ENCODE measurements around the gene ITGA11.
A peak's percentile ranks its signal among the peaks of the same experiment; 100 is the strongest.

ITGA11 gene, protein sequence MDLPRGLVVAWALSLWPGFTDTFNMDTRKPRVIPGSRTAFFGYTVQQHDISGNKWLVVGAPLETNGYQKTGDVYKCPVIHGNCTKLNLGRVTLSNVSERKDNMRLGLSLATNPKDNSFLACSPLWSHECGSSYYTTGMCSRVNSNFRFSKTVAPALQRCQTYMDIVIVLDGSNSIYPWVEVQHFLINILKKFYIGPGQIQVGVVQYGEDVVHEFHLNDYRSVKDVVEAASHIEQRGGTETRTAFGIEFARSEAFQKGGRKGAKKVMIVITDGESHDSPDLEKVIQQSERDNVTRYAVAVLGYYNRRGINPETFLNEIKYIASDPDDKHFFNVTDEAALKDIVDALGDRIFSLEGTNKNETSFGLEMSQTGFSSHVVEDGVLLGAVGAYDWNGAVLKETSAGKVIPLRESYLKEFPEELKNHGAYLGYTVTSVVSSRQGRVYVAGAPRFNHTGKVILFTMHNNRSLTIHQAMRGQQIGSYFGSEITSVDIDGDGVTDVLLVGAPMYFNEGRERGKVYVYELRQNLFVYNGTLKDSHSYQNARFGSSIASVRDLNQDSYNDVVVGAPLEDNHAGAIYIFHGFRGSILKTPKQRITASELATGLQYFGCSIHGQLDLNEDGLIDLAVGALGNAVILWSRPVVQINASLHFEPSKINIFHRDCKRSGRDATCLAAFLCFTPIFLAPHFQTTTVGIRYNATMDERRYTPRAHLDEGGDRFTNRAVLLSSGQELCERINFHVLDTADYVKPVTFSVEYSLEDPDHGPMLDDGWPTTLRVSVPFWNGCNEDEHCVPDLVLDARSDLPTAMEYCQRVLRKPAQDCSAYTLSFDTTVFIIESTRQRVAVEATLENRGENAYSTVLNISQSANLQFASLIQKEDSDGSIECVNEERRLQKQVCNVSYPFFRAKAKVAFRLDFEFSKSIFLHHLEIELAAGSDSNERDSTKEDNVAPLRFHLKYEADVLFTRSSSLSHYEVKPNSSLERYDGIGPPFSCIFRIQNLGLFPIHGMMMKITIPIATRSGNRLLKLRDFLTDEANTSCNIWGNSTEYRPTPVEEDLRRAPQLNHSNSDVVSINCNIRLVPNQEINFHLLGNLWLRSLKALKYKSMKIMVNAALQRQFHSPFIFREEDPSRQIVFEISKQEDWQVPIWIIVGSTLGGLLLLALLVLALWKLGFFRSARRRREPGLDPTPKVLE

DNA sequence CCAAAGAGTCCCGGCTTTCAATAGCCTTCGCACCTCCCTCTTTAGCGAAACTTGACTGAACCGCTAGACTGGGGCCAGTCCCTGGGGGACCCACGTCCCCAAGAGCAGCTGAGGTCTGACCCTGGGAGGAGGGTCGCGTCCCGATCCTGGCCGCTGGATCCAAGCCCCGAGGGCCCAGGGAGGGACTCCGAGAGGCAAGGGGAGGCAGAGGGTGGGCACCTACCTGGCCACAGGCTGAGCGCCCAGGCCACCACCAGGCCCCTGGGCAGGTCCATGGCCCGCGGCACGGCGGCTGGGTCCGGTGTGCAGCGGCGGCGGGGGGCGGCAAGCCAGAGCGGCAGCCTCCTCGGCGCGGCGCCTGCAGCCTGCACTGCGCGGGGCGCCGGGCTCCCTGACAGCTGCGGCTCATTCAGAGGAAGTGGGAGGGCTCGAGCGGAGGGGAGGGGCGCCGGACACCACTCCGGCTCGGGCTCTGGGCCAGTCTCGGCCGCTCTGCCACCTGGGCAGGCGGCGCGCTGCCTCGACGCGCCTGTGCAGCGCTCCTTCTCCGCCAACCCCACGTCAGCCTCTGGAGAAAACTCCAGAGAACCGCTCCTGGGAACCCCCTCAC is at the start of gene ITGA11:
ITGA11 (minus strand) TSS at position 372 of the 610 bp plus-strand sequence; CDS start at position 275, 97 bp downstream.
- peak; percentile 94 for DNase-seq (ENCODE audit: low spot score)

- DNase-seq (ENCODE audit: low spot score): no peak
These were observed 49.4 kb upstream of the ITGA11 start for GRCh38 chr15:68481321-68481720.

- DNase-seq (ENCODE audit: low spot score): no peak
These were observed 48.3 kb upstream of the ITGA11 start for GRCh38 chr15:68480296-68480695.

- DNase-seq (ENCODE audit: low spot score): no peak
These were observed 47.9 kb upstream of the ITGA11 start for GRCh38 chr15:68479870-68480269.

GRCh38 chr15:68479406-68479805 is 47.4 kb upstream of the ITGA11 start:
- DNase-seq (ENCODE audit: low spot score): peak; percentile 88

- DNase-seq (ENCODE audit: low spot score): no peak
These were observed 46.9 kb upstream of the ITGA11 start for GRCh38 chr15:68478853-68479252.

- no peak for DNase-seq (ENCODE audit: low spot score)
These were observed 43.5 kb upstream of the ITGA11 start for GRCh38 chr15:68475449-68475848.

DNA sequence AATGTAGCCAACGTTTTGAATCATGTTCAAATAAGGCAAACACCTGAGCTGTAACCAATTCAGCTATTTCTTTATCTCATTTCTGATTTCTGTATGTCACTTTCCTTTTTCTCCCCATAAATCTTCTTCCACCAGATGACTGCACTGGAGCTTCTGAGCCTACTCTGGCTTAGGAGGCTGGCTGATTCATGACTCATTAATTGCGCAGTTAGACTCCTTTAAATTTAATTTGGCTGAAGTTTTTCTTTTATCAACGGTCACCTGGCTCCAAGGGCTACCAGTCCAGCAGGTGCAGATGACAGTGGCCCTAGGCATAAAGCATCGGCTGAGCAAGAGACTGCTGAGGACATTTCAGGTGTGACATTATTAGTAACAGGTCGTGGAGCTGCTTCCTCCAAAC is 39.6 kb upstream of the ITGA11 start:
- DNase-seq (ENCODE audit: low spot score): no peak

DNA sequence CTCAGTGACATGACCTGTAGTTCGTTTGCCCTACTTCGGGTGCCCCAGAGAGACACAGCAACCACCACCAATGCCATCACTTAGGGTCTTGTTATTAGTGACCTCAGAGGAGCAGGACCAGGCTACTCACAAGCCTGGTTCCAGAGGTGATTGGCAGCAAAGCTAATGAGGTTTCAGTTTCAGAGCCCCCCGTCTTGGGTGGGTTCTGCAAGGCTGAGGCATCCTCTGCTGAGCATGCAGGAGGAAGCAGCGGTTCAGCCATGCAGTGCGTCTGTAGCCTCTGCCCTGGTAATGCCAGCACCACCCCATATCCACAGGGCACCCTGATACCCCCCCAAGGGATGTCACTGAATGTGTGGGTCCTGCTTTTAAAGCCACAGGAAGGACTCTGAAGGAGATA is 39.0 kb upstream of the ITGA11 start:
- DNase-seq (ENCODE audit: low spot score): no peak

DNA sequence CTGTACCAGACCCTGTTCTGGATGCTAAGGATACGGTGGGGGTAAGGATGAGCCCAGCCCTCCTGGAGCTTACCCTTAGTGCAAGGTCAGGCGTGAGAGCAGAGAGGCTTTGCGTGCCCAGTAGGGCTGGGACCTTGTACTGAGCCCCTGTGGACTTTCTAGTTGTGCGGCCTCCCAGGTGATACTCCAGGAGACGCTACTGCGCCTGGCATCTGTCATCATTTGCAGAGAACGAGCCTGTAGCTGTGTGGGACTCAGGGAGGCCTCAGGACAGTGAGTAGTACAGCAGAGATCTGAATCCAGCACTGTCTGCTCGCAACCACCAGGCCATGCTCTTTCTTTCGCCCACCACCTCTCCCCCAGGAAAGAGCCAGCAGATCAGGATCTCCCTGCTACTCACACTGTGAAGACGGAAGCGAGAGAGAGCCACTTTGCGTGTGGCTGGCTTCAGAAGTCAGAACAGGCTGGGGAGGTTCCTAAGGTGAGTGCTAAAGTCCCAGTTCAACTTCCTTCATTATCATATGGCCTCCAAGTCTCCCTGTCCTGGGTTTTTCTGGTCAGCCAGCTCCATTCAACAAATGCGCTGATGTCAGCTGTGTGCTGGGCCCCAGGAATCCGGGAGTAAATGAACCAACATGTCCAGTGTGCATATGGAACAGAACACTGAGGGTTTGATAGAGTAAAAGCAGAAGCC is 38.2 kb upstream of the ITGA11 start:
- no peak for DNase-seq (ENCODE audit: low spot score)

DNA sequence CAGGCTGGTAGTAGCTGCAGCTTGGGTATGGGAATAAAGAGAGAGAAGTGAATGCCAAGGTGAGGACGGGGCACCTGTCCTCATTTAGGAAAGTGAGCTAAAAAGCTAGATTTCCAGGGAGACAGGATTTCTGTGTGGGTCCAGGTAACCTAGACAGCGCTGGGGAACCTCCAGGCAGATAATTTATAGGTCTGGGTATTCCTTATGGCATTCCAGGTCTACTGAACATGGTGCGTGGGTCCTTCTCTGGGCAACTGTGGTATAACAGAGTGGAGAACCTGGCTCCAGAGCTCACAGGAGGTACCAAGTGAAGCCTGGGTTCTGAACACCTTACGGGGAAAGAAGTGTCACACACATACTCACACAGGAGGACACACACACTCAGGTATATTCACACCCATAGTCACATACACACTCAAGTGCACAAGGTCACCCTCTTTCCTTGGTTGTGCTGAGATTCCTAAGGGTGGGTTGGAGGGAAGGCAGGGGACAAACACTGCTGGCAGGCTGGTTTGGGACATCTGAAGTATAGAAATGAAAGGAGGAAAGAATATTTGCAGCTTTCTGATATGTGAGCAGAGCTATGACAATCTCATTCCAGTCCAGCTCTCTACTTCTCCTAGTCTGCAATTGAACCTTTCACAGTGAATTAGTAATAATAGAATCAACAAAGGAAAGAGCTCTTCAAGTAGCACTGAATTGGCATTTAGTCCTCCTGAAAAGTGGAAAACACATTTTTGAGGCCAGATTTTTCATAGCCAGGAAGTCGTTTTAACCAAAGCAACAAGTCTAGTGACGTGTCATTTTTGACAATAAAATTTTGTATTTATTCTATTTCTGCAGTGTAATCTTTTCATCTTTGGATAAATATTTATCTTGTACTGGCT is 37.4 kb upstream of the ITGA11 start:
- peak; percentile 60 for DNase-seq (ENCODE audit: low spot score)

DNA sequence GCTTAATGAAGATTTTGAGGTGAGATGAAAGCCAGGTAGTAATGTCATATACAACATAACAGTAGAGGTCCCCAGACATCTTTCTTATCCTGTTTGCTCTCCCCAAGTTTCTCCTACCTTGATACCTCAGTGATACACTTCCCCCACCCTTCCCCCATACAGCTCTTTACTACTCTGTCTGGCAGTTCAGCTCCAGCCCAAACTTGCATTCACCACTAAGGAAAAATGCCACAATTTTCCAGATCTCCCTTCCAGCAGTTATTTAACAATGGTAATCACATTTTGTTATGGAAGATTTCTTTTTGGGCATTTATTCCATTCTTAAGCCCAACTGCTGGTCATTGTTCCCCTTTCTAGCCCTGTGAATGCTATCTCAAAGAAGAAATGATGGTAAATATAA is 34.9 kb upstream of the ITGA11 start:
- no peak for DNase-seq (ENCODE audit: low spot score)

DNA sequence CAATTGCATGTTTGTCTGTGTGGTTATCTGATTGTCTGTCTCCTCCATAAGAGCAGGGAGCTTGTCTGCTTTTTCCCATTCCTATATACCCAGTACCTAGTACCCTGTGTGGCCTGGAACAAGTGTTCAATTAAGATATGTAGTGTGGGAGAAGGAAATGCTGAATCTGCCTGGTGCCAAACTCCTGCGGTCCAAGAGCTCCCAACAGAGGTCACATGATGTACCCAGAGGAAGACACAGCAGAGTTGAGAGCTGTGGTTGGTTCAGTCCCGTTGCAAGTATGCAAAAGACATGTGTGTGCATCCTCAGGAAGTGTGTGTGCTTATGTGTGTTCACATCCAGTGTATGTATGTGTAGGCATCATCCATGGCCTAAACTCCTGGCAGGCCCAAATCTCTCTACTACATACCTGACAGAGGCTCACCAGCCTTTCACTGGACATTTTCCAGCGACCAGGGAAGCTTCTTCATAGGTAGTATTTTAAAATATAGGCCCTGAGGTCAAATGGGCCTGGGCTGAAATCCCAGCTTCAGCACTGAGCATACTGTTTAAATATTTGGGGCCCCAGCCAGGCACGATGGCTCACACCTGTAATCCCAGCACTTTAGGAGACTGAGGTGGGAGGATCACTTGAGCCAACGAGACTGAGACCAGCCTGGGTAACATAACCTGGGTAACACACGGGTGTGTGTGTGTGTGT is 34.0 kb upstream of the ITGA11 start:
- no peak for DNase-seq (ENCODE audit: low spot score)

DNA sequence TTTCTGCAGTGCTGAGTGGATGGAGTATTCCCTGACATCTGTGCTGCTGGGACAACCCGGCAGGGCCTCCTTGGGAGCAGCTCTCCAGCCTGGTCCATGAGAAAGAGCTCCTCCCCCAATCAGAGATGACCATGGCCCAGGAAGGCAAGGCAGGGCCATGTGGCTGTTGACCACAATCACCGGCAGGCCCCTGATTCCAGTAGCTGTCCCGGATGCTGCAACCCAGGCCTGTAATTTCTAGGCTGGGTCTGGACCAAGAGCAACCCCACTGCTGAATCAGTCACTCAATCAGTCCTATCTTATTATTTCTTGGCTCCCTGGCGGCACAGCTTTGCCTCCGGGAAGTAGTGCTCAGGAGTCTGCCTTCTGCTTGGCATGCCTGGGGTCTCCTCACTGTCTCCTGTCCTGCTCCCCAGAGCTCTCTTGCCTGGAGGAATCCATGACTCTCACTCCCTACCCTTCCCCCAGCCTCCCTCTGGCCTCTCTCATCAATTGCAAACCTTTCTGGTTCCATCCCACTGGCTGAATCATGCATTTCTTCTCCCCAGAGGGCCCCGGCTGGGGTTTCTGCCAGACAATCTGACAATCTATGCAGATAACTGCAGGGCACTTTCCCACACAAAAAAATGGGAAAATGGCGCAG is 32.6 kb upstream of the ITGA11 start:
- DNase-seq (ENCODE audit: low spot score): peak; percentile 79

DNA sequence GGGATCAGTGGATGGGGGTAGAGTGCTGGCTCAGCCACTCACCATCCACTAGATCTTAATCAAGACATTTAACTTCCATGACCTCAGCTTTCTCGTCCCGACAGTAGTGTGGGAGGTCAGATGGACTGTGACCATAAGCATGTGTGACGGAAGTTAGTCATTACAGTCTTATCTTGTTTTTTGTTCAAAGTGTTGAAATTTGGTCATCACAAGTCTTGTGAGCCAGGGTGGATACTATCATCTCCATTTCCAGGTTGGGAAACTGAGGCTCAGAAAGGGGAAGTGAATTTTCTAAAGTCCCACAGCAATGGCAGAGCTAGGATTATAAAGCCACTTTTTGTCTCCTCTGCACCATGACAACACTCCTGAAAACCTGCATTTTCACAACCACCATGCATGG is 32.0 kb upstream of the ITGA11 start:
- DNase-seq (ENCODE audit: low spot score): no peak

GRCh38 chr15:68463444-68463843 is 31.5 kb upstream of the ITGA11 start:
- DNase-seq (ENCODE audit: low spot score): no peak

- DNase-seq (ENCODE audit: low spot score): no peak
These were observed 28.2 kb upstream of the ITGA11 start for GRCh38 chr15:68460166-68460565.

- DNase-seq (ENCODE audit: low spot score): no peak
These were observed 18.2 kb upstream of the ITGA11 start for GRCh38 chr15:68450192-68450591.

DNA sequence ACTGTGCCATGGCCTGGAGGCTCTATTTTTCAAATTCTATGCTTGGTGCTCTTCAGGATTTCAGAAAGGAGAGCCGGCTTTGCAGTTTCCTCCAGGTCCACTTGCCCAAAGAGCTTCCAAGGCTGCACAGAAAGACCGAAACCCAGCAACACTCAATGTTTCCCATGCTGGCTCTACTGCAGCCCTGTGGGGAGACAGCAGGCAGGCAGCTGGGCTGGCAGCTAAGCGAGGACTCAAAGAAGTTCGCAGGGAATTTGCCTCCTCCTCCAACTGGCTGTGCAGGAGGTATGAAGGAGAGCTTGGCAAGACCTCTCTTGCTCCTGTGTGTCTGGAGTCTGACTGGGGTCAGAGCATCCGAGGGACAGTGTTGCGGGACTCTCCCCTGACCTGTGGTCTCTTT is 17.4 kb upstream of the ITGA11 start:
- no peak for DNase-seq (ENCODE audit: low spot score)
